Measurements from ENCODE around the gene DRC3.
"Not testable (repeated sequence)": the region's sequence is repeated elsewhere in the genome, so short reads cannot be mapped to it uniquely, and the experiment has no call there.

Gene DRC3, protein sequence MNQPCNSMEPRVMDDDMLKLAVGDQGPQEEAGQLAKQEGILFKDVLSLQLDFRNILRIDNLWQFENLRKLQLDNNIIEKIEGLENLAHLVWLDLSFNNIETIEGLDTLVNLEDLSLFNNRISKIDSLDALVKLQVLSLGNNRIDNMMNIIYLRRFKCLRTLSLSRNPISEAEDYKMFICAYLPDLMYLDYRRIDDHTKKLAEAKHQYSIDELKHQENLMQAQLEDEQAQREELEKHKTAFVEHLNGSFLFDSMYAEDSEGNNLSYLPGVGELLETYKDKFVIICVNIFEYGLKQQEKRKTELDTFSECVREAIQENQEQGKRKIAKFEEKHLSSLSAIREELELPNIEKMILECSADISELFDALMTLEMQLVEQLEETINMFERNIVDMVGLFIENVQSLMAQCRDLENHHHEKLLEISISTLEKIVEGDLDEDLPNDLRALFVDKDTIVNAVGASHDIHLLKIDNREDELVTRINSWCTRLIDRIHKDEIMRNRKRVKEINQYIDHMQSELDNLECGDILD

DNA sequence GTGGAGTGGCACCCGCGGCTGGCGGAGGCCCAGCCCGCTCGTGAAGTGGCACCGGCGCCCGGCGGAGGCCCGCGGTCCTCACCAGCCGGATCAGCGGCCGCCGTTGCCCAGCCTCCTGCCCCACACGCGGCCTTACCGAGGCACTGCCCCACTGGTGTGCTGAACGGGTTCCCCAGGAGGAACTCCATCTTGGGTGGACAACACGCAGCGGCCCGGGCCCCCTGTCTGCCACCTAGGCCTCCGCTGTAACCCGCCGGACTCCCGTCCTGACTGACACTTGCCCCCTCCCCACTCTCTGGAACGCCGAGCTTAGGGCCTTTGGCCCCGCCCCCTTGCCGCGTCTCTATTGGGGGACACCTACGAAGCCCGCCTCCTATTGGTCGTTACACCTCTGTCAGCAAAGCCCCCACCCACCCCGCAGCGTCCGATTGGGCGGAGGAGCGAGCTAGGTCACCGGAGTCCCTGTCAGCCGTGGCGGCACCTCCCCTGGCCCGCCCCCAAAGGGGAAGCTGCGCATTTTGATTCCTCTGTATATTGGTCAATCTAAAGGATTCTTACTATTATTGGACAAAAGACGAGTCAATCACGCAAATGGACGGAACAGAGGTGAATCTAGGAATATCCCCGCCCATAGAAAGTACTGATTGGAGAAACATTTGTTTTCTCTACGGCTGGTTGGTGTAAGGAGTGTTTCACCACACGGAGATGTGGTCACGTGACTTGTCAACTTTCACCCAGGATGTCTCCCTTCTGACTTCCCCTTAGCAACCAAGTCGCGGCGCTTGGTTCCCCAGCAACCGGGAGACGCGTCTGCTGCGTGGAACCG, at the start of gene DRC3, which contains the start of gene TOM1L2:
Gene DRC3 (plus strand): TSS at position 737 of the 826 bp plus-strand sequence. CDS start 4,737 bp downstream, outside the sequence.
Gene TOM1L2 (minus strand): TSS at position 275 of the 826 bp plus-strand sequence. CDS start 87 bp downstream, at position 188.
- peak; percentile 100 for DNase-seq

DNA sequence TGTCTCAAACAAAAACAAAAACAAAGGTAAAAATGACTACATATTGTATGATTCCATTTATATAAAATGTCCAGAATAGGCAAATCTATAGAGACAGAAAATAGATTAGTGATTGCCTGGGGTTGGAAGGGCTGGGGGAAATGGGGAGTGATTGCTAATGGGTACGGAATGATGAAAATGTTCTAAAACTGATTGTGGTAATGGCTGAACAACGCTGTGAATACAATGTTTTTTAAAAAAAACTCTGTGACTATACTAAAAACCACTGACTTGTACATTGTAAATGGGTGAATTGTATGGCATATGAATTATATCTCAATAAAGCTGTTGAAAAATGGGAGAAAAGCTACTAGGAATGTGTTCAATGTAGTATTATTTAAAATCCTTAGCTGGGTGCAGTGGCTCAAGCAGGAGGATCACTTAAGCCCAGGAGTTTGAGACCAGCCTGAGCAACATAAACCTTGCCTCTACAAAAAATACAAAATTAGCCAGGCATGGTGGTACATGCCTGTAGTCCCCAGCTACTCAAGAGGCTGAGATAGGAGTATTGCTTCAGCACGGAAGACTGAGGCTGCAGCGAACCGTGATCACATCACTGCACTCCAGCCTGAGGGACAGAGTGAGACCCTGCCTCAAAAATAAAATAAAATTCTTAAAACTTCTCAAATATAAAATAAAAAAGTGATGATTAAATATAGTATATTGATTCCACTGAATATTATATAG, 48.4 kb upstream of the DRC3 start:
- DNase-seq, result no peak

DNA sequence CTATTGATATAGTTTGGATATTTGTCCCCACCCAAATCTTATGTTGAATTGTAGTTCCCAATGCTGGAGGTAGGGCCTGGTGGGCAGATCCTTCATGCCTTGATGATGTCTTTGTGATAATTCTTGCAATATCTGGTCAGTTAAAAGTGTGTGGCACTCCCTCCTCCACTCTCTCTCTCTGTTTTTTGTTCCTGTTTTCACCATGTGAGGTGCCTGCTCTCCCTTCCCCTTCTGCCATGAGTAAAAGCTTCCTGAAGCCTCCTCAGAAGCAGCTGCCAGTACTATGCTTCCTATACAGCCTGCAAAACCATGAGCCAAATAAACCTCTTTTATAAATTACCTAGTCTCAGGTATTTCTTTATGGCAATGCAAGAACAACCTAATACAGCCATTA, 47.8 kb upstream of the DRC3 start:
- DNase-seq, result no peak

DNA sequence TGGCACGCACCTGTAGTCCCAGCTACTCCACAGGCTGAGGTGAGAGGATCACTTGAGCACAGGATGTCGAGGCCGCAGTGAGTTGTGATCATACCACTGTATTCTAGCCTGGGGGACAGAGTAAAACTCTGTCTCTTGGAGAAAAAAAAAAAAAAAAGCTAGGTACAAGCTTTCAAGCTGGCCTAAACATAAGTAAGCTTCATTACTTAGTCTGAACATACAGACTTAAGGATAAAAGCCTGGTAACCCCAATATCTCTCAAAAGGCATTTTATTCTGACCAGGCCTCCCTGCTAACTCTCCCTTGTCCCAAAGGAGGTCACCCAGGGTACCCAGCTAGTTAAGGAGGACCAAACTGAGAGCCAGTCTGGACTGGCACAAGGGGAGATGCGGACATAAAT, 46.6 kb upstream of the DRC3 start:
- DNase-seq, result no peak

DNA sequence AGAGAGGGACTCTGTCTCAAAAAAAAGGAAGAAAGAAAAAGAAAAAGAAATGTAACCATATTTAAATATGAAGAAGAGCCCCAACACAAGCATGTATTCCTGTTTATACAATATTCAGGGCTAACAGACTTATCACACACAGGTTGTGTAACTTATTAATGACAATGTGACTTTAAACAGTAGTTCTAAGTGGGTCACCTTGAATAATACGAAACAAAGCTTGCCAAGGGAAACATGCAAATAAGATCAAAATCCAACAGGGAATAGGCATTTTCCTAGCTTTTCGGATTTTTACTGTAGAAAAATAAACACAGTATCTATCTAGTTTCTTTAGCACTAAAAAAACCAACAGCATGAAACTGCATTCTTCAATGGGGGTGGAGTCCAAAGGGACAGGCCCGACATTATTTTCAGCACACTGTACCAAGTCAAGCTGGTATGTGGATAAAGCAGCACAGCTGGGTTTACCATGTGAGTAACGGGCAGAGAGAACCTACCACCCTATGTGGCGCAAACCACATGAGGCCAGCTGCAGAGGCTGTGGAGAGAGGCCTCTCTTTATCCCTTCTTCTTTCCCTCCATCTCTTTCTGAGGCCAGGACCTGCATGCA, 45.7 kb upstream of the DRC3 start:
- no peak for DNase-seq

DNA sequence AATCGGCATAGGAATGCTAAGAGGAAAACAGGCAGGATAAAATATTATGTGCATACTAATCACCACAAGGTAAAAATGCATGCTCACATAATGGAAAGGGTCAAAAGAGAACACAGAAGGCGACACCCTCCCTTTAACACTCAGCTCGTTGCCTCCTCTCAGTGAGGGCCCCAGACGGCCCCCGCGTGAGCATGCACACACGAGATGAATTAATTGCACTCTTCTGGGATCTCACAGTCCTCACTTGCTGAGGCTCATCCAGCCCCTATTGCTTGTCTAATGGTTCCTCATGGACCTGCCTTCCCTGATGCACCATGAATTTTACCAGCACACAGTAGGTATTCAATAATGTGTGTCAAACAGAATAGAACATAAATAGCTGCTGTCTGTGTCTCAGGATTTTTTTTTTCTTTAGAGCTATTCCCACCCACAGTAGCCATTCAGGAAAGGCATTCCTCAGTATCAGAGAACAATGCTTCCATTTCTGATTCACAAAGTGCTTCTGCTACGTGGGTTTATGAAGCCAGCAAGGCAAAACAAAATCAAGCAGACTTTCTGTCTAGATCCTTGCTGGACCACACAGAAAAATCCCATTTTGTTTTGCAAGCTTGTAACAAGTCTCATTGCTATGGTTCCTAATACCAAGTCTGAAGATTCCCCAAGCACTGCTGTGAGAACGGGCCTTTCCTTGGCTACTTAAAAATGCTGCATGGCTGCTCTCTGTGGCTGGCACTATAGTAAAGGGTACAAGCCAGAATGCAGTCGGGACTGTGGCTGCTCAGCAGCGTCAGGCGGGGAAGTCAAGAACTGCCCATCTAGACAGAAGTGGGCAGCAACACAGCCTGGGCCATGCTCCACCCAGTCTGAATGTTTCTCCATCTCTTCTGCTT, 44.0 kb upstream of the DRC3 start:
- no peak for DNase-seq

DNA sequence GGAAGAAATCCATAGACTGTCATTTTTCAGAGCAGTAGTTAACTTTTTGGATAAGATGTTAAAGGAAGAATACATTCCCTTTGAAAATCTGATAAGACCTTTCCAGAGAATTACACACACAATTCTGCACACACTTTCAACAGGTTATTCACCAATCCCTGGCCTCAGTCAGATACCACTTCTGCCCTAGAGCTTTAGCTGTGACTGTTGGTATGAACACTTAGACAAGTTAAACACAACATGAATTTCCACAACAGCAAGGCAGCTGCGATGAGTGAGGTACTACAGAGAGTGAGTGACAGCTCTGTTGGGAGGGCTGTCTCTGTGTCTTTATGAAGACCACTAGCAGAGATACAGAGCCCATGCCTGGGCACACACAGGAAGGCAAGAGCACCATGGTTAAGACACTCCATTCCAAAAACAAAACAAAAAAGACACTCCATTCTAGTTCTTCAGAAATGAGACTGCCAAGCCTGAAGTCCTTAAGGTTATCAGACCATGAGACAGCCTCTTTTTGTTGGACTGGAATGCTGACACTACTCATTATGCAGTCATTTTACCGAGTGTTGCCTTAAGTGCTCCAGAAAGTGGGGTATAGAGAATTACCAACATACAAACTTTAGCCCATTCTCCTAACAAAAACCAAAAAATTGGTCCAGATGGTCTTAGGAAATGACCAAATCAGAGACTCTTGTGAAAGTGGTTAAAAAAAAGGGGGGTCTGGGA, 42.8 kb upstream of the DRC3 start:
- DNase-seq, result no peak

DNA sequence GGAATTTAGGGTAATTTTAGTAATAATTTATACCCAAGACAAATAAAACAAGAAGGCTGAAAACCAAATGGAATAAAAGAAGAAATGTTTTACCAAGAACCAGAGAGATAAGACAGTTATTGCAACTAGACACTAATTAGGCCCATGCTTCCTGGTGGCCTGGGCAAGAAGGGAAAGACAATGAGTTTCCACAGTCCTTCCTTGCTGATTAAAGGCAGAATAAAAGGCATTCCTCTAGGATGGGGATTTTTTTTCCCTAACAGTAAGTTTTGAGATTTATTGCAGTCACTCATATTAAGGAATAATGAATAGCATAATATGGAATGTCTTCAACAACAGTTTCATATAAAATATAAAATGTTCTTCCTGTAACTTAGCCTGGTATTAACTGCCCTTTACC, 42.0 kb upstream of the DRC3 start:
- no peak for DNase-seq

DNA sequence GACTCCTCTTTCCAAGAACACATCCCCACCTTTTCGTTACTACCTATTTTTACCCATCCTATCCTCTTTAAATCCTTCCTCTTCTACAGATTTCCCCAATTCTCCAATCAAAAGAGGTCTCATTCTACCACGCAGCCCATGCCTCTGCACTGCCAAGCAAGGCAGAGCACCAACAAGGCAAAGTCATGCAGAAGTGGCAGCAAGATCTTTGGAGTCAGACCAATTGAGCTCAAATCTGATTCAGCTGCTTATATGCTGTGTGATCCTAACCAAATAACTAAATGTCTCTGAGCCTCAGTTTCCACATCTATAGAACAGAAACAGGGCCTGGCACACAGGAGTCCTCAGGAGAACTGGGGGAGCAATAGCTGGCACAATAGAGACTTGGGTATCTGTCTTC, 41.5 kb upstream of the DRC3 start:
- DNase-seq, result no peak

DNA sequence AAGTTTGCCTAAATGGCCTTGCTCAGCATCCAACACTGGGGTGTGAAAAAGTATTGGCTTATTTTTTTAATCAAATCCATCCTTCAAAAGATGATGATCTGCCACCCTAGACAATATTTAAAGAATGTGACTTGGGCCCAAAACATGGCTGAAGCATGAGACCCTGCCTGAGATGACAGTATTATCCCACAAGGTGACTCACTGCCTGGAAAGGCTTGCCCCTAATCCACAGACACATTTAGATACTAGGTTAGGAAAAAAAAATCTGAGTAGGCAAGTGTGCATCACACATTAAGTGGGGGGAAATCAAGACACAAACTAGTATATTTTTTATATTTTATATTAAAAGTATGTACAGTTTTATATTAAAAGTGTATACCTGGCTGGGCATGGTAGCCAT, 38.9 kb upstream of the DRC3 start:
- no peak for DNase-seq

DNA sequence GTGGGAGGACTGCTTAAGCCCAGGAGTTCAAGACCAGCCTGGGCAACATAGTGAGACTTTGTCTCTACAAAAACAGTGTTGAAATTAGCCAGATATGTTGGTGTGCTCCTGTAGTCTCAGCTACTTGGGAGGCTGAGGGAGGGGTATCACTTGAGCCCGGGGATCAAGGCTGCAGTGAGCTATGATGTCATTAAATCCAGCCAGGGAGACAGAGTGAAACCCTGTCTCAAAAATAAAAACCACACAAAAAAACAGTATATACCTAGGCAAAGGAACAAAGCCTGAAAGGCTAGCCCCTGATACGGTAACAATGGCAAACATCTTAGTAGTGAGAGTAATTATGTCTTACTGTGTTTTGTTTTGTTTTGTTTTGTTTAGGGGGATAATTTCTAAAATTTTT, 38.4 kb upstream of the DRC3 start:
- no peak for DNase-seq

DNA sequence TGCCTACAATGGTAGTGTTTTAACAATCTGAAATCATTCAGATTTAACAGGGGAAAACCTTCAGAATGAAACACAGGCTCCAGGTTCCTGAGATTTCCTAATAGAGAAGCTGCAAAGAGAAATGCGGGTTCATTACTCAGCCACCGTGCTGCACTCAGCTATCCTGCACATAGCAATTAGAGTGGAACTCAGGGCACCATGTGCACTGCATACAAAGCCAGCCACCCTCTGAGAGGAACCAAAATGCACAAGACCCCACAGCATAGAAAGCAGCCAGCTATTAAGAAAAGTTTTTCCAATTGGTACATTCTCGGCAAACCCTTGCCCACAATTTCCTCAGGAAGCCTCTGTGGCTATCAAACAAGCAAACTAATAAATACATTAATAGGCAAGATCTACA, 37.9 kb upstream of the DRC3 start:
- DNase-seq, result no peak

DNA sequence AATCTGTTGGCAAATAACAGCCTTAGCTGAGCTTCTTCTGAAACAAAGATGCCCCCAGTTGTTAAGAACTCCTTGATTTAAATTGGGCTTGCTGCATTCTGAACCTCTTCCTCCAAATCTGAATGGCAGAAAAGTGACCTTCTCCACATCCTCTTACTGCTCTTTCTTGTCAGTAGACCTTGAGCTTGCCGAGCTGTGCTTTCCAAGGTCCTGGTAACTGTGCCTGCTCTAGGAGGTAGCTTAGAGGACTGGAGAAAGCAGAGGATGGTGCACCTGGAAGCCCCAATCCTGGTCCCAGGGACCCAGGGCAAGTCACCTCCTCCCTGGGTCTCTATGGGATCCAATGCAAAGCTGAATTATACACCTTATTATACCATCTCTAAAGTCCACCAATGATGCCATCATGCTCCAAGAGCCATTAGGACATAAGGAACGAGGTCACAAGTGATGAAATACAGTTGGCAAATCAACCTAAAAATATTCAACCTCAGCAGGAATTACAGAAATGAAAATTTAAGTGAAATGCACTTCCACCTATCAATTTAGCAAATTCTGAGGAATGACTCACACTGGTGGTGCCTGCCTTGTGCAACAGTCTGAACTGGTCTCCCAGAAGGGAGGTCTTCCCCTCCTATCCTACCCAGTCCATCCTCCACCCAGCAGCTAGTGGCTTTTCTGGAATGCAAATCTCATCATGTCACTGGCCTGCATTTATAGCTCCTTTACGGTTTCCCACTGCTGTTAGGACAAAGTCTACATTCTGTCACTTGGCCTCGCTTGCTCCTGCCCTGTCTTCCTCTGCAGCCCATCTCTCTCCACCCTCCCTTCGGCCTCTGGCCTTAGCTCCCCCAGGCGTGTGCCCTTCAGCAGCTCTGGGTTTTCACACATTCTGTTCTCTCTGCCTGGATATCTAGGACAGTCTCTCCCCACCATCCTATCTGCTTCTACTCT, 37.1 kb upstream of the DRC3 start:
- no peak for DNase-seq

DNA sequence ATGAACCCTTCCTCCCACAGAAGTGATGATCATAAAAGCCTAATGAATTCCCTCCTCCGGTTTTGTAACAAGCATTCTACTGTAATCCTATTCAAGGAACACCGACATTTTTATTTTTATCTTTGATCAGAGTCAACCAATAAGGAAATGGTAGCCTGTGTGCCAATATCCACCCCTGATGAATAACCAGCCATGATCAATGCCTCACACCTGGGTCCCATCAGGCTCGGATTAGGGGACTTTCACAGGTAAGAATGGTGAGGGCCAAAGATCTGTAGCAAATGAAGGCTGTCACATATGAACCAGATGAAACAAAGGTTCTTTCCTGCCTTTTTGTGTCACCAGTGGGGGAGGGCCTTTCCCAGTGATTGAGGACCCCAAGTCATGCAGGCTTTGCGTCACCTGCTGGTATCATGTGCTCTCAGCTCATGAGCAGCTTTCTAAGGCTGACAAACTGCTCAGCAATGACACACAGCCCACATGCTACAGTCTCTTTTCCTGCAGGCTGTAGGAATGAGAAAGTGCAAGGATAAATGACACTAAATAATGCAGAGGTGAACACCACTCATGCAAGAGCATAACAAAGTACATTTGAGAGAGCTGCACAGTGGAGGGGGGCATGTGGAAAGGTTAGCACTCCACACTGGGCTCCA, 35.3 kb upstream of the DRC3 start:
- DNase-seq, result no peak

DNA sequence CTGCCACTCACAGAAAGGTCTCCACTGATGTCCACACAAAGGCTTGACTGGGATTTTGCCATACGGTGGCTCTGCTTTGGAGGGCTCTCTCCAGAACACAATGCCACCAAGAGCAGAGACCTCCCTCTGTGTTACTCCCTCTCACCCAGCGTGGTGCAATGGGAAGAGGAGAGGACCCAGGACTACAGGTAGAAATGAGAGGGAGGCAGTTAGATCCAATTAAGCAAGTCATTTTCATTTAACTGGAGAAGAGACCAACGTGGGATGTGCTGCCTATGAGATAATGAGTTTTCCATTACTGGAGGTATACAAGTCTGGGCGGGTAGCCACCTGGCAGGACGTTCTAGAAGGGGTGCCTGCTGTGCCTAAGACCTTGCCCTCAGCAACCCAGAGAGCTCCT, 34.7 kb upstream of the DRC3 start:
- no peak for DNase-seq

DNA sequence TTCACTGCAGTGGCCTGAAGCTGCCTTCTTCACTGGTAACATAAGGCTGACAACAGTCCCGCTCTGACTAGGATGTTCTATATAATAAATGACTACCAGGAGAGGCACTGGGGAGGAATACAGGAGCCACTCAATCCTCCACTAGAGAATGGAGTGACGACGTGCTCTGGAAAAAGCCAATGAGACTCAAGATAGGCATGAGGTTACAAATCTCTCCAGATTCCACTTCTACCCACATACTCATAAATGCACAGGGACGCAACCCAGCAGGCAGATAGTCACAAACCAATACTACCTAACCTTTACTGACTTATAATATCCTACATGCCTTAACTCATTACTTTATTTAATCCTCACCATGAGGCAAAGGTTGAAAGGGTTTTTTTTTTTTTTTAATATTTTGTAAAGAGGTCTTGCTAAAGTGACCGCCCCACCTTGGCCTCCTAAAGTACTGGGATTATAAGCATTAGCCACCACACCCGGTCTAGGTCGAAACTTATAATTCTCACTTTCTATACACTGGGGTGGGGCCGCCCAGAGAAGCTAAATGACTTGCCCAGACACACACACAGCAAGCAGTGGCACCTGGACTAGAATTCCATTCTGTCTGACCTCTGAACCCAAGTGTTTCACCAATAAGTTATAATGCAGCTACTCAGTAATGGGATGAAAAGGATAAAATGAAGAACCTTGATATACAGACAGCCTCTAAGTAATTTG, 34.1 kb upstream of the DRC3 start:
- DNase-seq, result no peak

DNA sequence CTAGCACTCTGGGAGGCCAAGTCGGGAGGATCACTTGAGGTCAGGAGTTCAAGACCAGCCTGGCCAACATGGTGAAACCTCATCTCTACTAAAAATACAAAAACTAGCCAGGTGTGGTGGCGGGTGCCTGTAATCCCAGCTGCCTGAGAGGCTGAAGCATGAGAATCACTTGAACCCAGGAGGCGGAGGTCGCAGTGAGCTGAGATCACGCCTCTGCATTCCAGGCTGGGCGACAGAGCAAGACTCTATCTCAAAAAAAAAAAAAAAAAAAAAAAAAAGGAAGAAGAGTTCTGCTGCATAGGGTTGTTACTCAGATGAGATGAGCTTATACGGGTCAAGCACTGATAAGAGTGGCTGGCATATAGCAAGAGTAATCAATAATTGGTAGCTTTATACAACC, 32.7 kb upstream of the DRC3 start:
- DNase-seq, result not testable (repeated sequence)

DNA sequence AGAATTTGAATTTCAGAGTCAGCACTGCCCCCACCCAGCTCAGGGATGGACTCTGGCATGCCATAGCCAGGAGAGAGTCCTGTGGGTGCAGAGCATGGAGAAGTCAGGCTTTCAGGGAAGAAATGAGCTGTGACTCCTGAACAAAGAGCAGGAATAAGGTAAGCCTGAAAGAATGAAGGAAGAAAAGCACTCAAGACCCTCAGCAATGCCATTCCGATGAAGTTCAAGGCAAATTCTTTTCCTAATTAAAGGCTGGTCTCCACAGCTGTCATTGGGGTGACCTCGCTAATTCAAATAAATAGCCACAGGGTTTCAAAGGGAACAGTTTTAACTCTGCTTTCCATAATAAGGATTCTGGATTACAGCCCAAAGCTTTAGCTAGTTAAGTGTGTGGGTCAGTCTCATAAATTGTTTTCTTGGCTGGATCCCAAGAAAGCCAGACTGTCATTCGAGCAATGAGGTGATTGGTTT, 32.2 kb upstream of the DRC3 start:
- no peak for DNase-seq

Data from CD4-positive, alpha-beta T cell treated with Interleukin-10 for 1 hour (primary cell).